ENCODE data around the gene AGAP1.
"Not testable (repeated sequence)": the region's sequence is repeated elsewhere in the genome, so short reads cannot be mapped to it uniquely, and the experiment has no call there.

Gene AGAP1

DNA sequence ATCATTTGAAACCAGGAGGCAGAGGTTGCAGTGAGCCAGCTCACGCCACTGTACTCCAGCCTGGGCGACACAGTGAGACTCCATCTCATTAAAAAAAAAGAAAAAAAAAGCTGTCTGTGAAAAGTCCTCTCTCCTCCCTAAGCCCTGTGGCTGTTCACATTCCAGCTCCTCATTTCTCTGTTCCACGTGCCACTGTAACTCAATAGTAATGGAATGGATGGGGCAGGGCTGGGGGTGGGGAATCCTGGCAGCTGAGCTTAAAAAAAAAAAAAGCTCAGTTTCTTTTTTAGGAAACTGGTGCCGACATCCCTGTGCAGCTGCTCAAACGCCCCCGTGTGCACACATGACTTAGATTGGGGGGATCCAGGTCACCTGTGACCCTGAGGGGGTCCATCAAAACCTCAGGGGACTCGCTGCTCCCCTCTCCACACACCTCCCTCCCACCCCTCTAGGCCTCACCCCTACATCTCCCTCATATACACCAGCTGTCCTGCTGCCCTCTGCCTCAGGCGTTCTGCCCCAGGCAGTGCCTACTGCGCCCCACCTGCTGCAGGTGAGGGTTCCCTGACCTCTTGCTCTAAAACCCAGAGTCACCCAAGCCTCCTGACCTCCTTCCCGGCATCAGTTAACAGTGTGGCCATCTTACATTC lies 255.4 kb downstream of the AGAP1 start:
- no peak for DNase-seq

DNA sequence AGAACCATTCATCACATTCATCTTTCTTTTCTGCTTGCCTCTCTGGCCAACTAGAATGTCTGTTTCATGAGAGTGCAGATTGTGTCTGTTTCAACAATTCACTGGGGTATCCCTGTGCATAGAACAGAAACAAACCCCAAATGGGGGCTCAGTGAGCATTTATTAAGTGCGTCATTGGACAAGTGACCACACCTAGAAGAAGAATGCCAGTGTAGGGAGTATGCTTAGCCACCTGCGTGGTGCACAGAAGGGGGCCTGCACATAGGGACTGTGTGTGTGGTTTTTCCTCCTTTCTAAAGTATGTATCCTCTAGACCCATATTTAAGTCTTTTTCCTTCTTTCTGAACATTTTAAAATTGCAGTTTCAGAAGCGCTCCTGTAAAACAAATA lies 255.9 kb downstream of the AGAP1 start:
- no peak for DNase-seq

DNA sequence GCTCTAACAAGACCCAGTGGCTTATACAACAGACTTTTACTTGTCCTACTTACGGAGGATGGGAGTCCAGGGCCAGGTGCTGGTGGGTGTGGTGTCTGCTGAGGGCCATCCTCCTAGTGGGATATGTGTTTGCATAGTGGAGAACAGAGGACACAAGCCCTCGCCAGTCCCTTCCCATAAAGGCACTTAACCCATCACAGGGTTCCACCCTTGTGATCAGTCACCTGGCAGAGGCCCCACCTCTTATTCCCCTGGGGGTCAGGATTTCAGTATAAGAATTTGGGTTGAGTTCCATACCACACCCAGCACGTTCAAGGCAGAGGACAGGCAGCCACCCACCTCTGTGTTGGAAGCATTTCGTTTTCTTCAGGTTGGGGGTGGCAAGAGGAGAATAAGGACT lies 259.0 kb downstream of the AGAP1 start:
- no peak for DNase-seq

- no peak for DNase-seq
Observed at GRCh38 chr2:235754357-235755207, 260.7 kb downstream of the AGAP1 start.

DNA sequence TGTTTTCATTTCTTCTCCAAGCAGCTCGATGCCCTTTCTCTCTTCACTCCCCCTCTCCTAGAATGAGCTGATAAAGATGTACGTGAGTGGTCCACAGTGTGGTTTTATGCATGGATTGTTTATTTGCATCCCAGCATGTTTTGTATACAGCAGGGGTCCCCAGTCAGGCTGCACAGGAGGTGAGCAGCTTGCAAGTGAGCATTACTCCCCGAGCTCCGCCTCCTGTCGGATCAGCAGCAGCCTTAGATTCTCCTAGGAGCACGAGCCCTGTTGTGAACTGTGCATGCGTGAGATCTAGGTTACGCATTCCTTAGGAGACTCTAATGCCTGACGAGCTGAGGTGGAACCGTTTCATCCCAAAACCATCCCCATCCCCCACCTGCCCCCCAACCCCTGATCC lies 262.6 kb downstream of the AGAP1 start:
- no peak for DNase-seq

GRCh38 chr2:235757212-235757611 lies 263.4 kb downstream of the AGAP1 start:
- no peak for DNase-seq

DNA sequence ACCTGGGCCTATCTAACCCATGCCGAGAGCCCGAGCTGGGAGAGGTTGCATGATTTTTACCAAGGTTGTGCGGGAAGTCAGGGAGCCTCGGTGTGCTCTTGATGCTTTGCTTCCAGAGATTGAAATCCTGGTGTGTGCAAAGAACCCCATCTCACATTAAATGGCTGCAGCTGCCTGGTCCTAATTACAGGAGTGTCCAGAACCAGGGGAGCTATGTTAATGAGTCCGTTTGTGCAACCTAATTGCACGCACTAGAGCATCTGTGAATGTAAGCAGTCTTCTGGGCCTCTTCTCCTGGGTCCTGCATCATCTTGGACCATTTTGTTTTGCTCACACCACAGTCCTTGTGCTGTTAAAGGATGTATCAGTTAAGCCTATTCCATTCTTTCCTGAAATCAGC lies 263.8 kb downstream of the AGAP1 start:
- DNase-seq: no peak

DNA sequence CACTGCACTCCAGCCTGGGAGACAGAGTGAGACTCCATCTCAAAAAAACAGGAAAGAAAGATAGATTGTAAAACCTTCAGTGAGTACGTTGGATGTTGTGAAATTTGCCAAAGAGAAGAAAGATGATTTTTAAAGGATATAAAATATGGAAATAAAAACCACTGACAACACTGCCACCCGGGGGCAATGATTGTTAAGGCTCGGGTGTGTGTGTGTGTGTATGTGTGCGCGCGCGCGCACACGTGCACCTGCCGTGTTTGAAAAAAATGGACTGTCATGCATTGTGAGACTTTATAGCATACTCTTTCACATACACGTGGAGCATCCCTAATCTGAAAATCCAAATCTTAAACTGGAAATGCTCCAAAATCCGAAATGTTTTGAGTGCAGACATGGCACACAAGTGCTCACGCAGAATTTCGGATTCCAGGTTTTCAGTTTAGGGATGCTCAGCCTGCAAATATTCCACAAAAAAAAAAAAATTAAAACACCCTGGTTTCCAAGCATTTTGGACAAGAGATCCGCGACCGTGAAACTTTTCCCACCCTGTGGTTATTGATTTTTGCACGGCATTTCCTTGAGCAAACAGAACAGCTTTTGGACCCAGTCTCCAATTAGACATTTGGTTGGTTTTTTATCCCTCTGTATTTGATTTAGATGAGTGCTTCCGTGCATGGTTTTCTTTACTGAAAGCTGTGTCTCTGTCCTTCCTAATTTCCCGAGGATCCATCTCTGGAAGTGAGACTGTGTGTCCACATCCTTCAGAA lies 269.2 kb downstream of the AGAP1 start:
- no peak for DNase-seq

- no peak for DNase-seq
Observed at GRCh38 chr2:235763816-235764215, 270.0 kb downstream of the AGAP1 start.

- DNase-seq: not testable (repeated sequence)
Observed at GRCh38 chr2:235764478-235764877, 270.6 kb downstream of the AGAP1 start.

GRCh38 chr2:235765181-235765820 lies 271.5 kb downstream of the AGAP1 start:
- DNase-seq: no peak

DNA sequence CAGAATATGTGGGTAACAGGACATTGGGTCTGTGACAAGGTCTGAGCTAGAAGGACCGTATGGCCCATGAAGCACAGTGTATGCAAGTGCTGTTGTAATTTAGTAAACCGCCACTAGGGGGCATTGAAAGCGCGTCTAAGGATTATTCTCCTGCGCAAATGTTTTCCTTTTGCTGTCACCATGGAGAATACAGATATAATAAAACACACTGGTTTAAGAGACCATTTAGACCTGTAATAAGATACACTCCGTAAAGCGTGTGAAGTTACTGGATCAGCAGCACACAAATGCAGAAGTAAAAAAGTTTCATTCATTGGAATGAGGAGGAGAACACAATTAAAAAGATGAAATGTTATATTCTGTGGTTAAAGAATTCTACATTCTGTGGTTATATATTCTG lies 272.4 kb downstream of the AGAP1 start:
- peak; percentile 62 for DNase-seq

DNA sequence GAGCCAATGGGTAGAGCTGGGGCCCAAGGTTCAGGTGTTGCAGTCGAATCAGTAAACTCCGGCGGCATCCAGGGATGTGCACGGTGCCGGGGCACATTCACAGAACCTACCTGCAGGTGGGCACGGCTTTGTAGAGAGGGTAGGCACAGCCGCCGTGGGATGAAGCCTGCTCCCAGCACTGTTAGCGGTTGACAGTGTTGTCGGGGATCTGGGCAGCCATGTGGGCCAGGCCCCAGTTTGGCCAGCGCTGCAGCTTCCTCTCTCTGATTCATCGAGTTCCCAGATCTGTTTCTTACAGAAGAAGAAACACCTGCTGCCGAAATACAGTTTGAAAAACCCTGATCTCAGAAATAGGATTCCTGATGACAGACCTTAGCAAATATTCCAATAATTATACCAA lies 274.8 kb downstream of the AGAP1 start:
- DNase-seq: no peak

DNA sequence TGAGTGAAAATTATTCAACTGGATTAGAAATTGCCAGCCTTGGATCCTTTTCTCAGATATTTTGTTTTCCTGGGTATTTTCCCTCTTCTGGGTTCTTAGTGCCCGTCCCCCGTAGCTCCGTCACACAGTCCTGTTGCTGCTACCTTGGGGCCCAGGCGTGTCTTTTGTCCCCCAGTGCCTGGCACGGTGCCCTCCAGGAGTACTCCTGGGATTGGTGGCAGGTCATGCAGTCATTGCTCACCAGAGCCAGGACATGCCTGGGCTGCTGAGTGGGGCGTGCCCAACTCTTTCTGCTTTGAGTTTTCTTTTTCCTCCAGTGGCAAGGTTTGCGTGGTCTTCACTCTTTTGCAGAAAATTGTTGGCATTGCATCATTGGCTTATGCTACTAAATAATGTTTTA lies 275.2 kb downstream of the AGAP1 start:
- DNase-seq: no peak

DNA sequence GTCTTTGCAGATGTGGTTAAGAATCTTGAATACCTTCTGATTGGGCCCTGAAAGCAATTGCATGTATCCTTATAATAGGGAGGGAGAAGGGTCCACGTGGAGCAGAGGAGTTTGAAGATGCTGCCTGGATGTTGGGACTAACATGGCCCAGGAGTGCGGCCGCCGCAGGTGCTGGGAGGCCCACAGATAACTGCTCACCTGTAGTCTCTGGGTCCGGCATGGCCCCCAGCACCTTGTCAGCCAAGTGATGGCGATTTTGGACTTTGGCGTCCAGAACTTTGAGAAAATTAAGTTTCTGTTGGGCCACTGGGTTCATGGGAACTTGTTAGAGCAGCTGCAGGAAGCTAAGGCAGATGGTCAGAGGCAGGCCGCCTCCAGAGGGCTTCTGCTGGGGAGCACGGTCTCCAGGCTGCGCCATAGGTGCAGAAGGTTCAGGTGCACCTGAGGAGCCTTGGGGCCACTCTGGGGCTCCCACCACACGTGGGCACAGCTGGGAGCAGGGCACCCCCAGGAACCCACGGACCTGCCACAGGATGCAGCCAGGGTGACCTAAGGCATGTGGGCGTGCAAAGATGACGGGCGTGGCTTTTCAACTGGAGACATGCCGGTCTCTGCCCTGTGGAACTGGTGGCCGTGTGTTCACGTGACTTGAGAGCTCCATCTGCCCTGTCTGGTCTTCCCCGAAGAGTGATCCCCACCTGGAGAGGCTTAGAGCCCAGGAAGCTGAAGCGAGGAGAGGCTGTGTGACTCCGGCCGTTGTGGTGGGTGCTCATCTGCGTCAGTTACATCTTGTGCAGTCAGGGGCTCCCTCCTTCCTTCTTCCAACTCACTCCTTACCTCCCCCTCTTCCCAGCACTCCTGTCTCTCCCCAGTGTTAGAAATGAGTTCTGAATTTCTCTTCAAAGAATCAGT lies 277.3 kb downstream of the AGAP1 start:
- DNase-seq: no peak

GRCh38 chr2:235773188-235773928 lies 279.5 kb downstream of the AGAP1 start:
- DNase-seq: no peak

DNA sequence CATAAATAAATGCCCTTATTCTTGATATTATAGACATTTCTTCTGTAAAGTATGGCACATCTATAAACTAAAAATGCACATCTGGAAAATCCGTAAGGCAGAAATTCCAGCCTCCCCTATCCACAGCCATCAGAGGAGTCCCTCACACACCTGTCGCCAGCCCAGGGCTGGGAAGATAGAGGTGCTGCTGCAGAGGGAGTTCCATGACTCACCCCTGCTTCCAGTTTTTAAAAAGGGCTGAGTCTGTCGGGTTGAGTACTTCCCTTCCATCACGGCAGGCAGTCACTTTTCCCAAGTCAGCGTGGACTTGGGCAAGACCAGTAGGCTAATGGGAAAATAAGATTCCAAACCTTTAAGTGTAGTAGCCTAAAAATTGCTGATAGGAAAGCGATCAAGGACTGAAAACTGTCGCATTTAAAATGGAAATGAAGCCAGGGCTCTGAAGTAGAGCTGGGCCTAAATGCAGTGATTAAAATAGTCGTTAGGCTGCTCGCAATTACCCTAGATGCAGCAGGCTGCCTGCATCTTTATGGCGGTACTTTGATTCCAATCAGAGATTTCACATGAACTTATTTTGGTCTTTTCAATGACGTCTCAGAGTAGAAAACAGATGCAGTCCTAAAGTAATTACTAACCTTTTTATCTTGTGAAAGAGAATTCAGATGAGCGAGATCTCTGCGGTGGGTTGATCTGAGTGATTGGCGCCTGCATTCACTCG lies 280.5 kb downstream of the AGAP1 start:
- DNase-seq: no peak

DNA sequence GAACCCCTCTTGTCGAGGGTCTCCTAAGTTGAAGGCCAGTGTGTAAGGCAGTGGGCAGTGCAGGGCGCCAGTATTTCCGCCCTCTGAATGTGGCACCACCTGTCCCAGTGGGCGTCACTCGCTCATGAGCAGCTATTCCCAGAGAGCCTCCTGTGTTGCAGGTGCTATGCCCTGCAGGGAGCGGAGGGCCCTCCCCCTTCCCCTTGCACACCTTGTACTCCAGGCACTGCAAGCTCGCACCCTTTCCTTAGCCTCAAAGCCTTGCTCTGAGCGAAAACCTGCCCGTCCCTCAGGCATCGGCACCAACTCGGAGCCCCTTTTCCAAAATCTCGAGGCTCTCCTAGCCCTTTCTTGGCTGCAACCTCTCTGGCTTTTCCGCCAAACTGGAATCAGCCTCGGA lies 282.7 kb downstream of the AGAP1 start:
- DNase-seq: no peak

- no peak for DNase-seq
Observed at GRCh38 chr2:235779444-235779896, 285.6 kb downstream of the AGAP1 start.

GRCh38 chr2:235780401-235780800 lies 286.6 kb downstream of the AGAP1 start:
- no peak for DNase-seq

DNA sequence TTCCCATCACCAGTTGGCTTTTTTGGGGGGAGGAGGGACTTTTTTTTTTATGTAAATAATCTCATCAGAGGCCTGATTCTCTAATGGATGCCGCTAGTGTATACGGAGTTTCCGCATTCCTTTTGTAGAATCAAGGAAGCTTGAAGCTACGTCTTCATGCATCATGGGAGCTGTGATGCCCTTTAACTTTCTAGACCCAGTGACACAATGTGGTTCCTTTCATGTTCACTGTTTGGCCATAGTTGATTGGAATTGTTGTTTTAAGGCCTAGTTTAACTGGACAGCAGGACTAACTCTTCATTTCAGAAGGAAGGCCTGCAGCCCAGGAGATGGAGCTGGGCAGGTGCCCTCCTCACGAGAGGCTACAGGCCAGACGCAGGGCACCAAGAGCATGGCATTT lies 287.9 kb downstream of the AGAP1 start:
- no peak for DNase-seq
